NOMO-1 (cell line): ENCODE measurements around the gene FAM124A.

Source experiments
- DNase-seq, 2 experiments: peaks; one replicate each; lab custom pipeline; 2025; ENCODE audit not compliant: unreplicated experiment in 2 of 2; lab: John Stamatoyannopoulos, UW

FAM124A gene

DNA sequence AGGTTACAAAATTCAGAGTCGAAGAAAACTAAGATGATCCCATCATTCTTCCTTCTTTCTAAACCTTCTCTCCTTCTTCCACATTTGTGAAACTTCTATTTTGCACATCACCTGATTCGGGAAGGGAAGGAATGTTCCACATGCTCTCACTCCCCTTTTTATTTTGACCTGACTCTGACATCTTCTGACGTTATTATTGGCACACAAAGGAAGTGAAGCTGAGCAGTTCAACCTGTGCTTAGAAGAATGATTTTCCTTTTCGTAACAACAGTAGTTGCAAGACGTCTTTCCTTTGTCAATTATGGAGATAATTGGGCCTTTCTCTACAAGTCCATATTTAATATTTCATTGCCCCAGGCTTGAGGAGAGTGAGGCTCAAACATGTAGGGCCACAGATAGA lies 18.0 kb downstream of the FAM124A start:
- DNase-seq = peak in 1 of 2 experiments; percentile 43

GRCh38 chr13:51240958-51241357 lies 18.8 kb downstream of the FAM124A start:
- DNase-seq = no peak

DNA sequence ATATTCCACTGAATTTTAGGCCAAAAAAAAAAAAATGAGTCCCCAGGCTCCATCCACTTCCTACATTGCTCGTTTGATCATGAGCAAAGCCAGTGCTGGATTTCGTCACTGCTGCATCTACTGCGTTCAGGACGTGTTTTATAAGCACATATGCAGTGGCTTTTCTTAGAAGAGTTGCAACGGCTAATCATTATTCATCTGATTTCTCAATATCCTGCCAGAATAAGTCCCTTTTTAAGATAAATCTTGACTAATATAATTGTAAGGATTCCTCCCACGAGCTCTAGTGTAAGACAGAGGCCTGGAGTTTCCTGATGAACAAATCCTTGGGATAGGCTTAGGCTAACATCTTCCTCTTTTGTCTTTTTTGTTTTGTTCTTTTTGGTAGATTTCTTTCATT lies 19.5 kb downstream of the FAM124A start:
- DNase-seq = peak; percentile 42 to 72

- DNase-seq = no peak
Measured at GRCh38 chr13:51243227-51243626, 21.0 kb downstream of the FAM124A start.

DNA sequence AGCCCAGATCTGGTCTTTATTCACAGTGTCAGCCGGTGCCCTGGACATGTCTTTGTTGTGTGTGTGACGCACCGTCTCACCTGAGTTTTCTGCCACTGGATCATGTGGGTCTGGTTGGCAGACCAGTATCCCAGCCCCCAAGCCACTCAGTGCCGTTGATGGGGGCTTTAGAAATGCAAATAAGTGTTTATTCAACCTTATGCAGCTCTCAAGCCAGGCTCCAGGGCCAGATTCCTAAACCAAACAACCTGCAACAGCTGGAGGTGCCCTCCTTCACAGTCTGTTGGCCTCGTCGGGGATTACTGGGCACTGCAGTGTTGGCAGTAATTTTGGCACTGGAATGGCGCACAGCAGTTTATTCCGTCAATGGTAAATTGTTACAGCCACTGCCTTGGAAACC lies 21.6 kb downstream of the FAM124A start:
- no peak for DNase-seq

DNA sequence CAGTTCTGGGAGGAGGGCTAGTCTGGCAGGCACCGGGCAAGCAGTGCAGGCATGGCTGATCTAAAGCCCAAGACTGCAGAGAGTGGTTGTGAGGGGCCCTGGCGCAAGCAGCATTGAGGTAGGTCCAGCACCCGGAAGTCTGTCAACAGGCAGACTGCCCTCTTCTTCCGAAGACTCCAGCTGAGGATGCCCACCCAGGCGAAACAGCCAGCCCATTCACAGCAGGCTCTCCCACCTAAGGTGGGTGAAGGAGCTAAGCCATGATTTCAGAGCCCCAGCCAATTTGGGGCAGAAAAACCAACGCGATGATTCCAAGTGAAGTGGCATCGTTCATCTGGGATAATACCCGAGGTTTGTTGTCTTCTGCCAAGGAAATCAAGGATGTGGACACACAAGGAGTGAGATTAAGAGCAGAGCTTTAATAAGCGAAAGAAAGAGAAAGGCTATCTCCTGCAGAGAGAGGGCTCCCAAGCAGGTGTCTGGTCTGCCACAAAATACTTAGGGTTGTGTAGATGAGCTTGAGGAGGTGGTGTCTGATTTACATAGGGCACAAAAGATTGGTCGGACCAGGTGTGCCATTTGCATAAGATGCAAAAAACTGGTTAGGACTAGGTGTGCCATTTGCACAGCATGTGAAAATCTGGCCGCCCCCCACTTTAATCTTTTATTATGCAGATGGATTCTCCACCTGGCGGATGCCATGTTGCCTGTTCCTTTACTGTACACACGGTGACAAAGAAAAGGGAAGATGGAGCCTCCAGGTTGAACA lies 22.6 kb downstream of the FAM124A start:
- no peak for DNase-seq

DNA sequence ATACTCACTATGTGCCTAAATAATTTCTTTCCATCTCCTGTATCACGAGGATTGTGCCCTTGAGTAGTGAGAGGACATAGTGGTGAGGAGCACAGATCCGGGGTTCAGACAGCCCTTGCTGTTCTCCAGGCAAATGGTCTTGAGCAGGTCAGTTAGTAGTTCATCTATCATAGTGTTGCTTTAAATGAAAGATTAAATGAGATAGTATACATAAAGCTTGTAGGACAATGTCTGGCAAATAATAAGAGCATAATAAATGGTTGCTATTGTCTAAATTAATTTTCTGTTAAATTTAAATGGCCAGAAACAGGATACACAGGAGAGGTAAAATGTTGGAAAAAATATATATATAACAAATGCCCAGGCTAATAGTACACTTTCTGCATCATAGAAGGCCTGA lies 23.4 kb downstream of the FAM124A start:
- DNase-seq = no peak

DNA sequence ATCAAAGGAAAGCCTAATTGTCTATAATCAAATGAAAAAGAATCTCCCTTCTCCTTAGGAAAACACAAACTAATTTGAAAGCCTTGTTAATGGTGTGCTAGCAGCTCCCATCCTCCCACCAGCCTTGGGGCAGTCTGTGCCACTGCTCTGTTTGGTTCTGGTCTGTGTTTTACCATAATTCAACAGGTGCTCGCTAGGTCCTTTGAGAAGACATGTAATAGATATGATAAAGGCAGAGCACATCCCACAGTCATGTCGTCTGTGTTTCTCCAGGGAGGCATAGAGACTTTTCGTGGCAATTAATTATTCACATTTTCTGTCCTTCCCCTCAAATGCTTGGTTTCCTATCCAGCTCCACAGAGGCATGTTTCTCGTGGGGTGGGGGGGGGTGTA lies 23.8 kb downstream of the FAM124A start:
- DNase-seq = no peak

- no peak for DNase-seq
Measured at GRCh38 chr13:51246418-51247277, 24.4 kb downstream of the FAM124A start.

GRCh38 chr13:51249255-51249654 lies 27.1 kb downstream of the FAM124A start:
- DNase-seq = no peak

DNA sequence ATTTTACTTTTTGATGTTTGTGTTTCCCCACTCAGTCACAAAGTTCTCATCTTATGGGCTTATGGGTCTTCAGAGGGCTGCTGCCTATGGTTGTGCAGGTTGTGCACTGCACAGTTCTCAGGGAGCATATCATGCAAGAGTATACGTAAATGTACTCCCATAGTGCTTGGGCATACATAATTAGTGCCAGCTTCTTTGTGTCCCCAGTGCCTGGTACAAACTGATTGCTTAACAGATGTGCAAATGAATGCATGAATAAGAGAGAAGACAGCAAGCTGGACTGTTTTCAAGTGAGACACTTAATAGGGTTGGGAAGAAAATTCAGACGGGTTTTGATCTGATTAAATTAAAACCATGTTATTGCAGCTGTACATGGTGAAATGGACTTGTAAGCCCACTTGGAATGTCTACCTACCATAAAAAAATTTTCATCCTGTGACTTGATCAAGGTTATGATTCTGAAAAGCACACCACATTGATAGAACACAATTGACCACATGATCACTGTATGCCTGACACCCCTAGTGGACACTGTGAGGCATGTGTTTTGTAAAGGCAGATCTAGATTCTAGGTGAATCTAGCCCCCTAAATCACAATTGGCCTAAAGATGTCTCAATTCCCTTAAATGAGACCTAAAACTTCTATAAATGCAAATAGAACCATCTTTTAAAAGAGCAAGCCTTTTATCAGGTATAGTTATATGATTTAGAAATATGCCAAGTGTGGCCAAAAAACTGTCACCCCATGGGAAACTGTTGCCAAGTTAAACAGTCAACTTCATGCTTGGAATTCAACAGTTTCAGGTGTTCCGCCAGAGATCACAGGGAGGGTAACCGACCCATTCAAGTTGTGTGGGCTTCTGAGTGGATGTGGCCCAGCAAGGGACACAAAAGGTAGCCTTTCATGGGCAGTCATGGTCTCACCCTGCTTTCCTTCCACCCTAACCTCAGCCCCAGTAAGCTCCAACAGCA lies 27.9 kb downstream of the FAM124A start:
- DNase-seq = no peak

DNA sequence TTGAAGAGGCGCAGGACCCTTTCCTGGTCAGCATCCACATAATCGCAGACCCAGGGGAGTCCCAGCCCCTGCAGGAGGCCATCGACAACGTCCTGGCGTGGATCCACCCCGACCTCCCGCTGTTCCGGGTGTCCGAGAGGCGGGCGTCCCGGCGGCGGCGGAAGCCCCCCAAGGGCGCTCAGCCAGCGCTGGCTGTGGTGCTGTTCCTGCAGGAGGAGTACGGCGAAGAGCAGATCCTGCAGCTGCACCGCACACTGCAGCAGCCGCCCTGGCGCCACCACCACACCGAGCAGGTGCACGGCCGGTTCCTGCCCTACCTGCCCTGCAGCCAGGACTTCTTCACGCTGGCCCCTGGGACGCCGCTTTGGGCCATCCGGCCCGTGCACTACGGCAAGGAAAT lies 29.3 kb downstream of the FAM124A start:
- DNase-seq = no peak

DNA sequence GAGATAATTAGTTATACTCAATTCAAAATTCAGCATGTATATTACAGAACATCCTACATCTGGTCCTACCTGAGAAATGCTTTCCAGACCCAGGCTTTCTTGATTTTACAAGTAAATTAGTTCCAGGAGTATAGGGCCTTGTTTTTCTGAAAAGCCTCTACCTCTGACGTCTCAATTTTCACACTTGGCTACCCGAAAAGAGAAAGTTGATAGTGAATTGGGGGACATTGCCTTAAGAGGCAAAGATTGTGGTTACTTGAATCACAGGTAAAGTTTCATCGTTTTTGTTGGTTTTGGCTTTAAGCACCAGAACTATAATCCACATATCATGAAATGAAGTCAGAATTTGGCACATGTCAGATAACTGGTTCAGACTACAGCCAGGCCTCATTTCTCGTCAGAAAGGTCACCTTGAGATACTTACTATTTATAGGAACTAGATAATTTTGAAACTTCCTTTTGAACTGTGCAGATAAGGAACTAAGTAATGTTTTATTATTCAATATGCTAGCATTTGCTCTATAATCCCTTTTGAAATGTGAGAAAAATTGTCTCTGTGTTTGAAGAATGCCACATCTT lies 30.8 kb downstream of the FAM124A start:
- DNase-seq = peak; percentile 31 to 78

GRCh38 chr13:51255556-51255955 lies 33.4 kb downstream of the FAM124A start:
- DNase-seq = no peak

DNA sequence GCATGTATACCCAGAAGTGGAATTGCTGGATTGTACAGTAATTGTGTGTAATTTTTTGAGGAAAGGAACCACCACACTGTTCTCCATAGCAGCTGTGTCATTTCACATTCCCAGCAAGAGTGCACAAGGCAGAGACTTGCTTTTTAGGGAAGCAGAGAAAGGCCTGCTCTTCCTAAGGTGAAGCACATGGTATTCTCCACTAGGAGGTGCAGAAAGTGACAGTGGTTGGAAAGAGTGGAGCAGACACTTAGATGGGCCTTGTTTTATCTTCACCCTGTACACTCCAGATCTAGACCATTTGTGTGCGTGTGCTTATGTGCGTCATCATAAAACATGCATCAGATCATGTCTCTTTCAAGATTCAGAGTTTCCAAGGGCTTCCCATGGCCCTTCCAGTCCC lies 35.0 kb downstream of the FAM124A start:
- no peak for DNase-seq

DNA sequence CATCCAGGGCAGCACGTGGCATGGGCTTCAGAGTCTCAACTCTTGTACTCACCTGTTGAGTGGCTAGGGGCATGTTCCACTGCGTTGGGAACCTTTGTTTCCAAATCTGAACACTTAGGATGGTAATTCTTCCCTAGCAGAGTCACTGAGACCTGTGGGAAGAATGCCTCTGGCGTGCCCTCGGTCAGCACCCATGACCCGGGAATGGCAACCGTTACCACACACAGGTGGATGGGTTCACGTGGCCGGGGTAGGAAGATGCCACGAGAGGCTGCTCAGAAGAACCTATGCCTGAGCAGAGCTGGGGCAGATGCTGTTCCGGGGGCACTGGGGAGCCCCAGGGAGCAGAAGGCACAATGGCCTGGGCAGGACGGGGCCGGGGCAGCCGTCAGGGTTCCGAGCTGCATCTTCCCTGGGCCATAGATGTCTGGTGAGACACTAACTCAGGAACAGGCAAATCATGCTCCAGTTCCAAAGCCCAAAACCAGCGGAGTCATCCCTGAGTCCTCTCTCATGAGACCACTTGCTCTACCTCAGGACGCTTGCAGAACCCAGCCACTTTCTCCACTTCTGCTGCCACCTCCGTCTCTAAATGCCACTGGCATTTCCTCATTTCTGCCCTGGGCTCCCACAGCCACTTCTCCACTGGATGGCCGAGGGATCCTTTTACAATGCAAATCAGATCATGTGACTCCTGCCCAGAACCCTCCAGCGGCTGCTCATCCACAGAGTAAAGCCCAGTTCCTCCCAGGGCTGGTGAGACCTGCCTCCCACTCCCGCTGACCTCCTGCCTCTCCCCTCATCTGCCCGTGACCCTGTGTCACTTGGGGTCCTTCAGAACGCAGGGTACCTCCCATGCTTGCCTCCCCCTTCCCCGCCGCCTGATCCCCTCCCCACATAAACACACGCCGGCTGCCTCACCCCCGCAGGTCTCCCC lies 36.7 kb downstream of the FAM124A start:
- DNase-seq = peak; percentile 25 to 42

DNA sequence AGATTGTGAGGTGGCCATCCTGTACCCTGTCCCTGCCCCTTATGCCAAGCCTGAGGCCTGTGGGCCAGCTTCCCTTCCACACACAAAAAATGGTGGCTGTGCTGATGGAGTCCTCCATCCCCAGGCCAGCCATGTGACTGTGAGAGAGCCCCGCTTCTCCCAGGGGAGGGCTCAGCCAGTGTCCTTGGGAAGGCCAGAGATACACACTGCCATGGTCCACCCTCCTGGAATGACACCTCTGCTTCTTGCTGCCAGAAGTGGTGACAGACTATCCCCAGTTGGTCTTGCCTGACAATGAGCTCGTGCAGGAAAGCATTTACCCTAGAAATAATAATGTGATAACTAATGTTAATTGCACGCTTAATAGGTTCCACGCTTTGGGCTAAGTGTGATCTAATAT lies 38.0 kb downstream of the FAM124A start:
- no peak for DNase-seq

DNA sequence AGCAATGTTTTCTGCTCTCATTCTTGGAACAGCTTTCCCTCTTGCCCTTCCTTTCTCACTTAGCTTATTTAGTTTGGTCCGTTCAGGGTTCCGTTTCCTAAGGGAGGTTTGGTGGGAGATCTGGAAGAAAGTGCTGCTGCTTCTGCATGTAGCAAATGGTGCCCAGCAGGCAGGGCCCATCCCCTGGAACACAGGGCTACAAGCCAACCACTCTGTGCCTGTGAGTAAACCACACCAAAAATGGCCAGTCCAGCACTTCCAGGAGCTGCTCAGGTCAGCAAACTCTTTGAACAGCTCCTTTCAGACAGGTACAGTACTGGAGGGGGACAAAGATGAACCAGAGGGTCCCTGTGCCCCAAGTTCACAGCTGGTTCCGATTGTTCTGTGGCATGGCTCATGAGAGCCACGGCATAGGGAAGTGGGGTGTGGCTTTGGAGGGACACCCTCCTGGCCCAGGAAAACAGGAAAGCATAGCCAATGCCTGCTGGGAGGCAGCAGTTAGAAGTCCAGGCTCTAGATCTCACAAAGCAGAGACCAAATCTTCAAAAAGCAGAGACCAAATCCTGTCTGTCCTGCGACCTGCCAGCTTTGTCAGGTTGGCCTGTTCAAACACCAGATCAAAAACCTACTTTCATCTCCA lies 39.5 kb downstream of the FAM124A start:
- DNase-seq = no peak
